Mesenchymal stem cell (in vitro differentiated cells and primary cell): ENCODE results near the gene MICAL2.

Experiments used
- DNase-seq: peaks from one replicate; pipeline ENCODE4 v3.0.0-alpha.2; 2013
- H2AFZ ChIP-seq: one replicate; pipeline ENCODE4 v1.6.1; 2013; ENCODE audit warnings: low read depth, mild to moderate bottlenecking, control low read depth, inconsistent platforms, low read length, moderate library complexity
- H2AK5ac ChIP-seq: 2 replicates; pipeline ENCODE4 v1.6.1; 2013; ENCODE audit warnings: low read length, moderate library complexity, mild to moderate bottlenecking, inconsistent platforms; ENCODE audit not compliant: severe bottlenecking
- H2BK120ac ChIP-seq: one replicate; pipeline ENCODE4 v1.6.1; 2013; ENCODE audit warnings: low read depth, mild to moderate bottlenecking, inconsistent platforms, low read length, moderate library complexity
- H2BK12ac ChIP-seq, 2 experiments: one replicate each; pipeline ENCODE4 v1.6.1; 2013; ENCODE audit warnings: inconsistent platforms in 2 of 2, low read length in 2 of 2, mild to moderate bottlenecking in 2 of 2, moderate library complexity in 2 of 2, control low read depth in 1 of 2
- H2BK15ac ChIP-seq: one replicate; pipeline ENCODE4 v1.6.1; 2013; ENCODE audit warnings: mild to moderate bottlenecking, low read depth, inconsistent platforms; ENCODE audit not compliant: poor library complexity, severe bottlenecking
- H2BK5ac ChIP-seq: 2 replicates; pipeline ENCODE4 v1.6.1; 2013; ENCODE audit warnings: low read depth, mild to moderate bottlenecking, low read length, control low read depth, inconsistent platforms; ENCODE audit not compliant: poor library complexity, severe bottlenecking
- H3K14ac ChIP-seq, 2 experiments: one replicate each; pipeline ENCODE4 v1.6.1; 2013; ENCODE audit warnings: inconsistent platforms in 2 of 2, low read length in 2 of 2, control low read depth in 1 of 2, mild to moderate bottlenecking in 1 of 2, moderate library complexity in 1 of 2
- H3K18ac ChIP-seq, 2 experiments: one replicate each; pipeline ENCODE4 v1.6.1; 2013; ENCODE audit warnings: inconsistent platforms in 2 of 2, low read length in 2 of 2, control low read depth in 1 of 2, low read depth in 1 of 2, mild to moderate bottlenecking in 1 of 2
- H3K23ac ChIP-seq, 2 experiments: one replicate each; pipeline ENCODE4 v1.6.1; 2013; ENCODE audit warnings: inconsistent platforms in 2 of 2, low read length in 2 of 2, mild to moderate bottlenecking in 2 of 2, moderate library complexity in 2 of 2, control low read depth in 1 of 2
- H3K27ac ChIP-seq: 2 replicates; pipeline ENCODE4 v1.5.1; 2013; ENCODE audit warnings: mild to moderate bottlenecking, moderate library complexity, low read length, control low read depth, inconsistent platforms; ENCODE audit not compliant: poor library complexity, severe bottlenecking
- H3K27me3 ChIP-seq, 2 experiments: 2 replicates each; pipeline versions ENCODE4 v1.6.1 to v1.7.0; 2013; ENCODE audit warnings: low read length in 2 of 2, mild to moderate bottlenecking in 2 of 2, moderate library complexity in 2 of 2, control low read depth in 1 of 2, inconsistent platforms in 1 of 2; ENCODE audit not compliant: control insufficient read depth in 1 of 2, insufficient read depth in 1 of 2
- H3K36me3 ChIP-seq, 2 experiments: 2 replicates each; pipeline versions ENCODE4 v1.6.1 to v1.7.0; 2013; ENCODE audit warnings: low read length in 2 of 2, control low read depth in 1 of 2, inconsistent platforms in 1 of 2, low read depth in 1 of 2, mild to moderate bottlenecking in 1 of 2; ENCODE audit not compliant: insufficient read depth in 2 of 2, control insufficient read depth in 1 of 2
- H3K4ac ChIP-seq, 2 experiments: one replicate each; pipeline ENCODE4 v1.6.1; 2013; ENCODE audit warnings: inconsistent platforms in 2 of 2, low read length in 2 of 2, mild to moderate bottlenecking in 2 of 2, moderate library complexity in 2 of 2, control low read depth in 1 of 2, low read depth in 1 of 2
- H3K4me1 ChIP-seq: 2 replicates; pipeline ENCODE4 v1.6.1; 2013; ENCODE audit warnings: low read depth, low read length, control low read depth; ENCODE audit not compliant: control insufficient read depth, insufficient read depth
- H3K4me2 ChIP-seq: 2 replicates; pipeline ENCODE4 v1.6.1; 2013; ENCODE audit warnings: low read length, mild to moderate bottlenecking, inconsistent platforms; ENCODE audit not compliant: poor library complexity, severe bottlenecking
- H3K4me3 ChIP-seq, 2 experiments: 2 replicates each; pipeline versions ENCODE4 v1.5.1 to v1.7.0; 2013; ENCODE audit warnings: low read length in 2 of 2, mild to moderate bottlenecking in 2 of 2, control low read depth in 1 of 2, low read depth in 1 of 2; ENCODE audit not compliant: insufficient read depth in 1 of 2
- H3K79me1 ChIP-seq: replicated peaks from 2 replicates; pipeline ENCODE4 v1.6.1; 2013; ENCODE audit warnings: mild to moderate bottlenecking, control low read depth, low read length, inconsistent platforms; ENCODE audit not compliant: poor library complexity, severe bottlenecking
- H3K9ac ChIP-seq: 2 replicates; pipeline ENCODE4 v1.7.0; 2013; ENCODE audit warnings: mild to moderate bottlenecking, low read length, moderate library complexity
- H3K9me3 ChIP-seq: 2 replicates; pipeline ENCODE4 v1.7.0; 2013; ENCODE audit warnings: mild to moderate bottlenecking, low read length; ENCODE audit not compliant: control insufficient read depth
- H4K8ac ChIP-seq: one replicate; pipeline ENCODE4 v1.6.1; 2013; ENCODE audit warnings: inconsistent platforms, mild to moderate bottlenecking, low read length, moderate library complexity
- H4K91ac ChIP-seq: one replicate; pipeline ENCODE4 v1.6.1; 2013; ENCODE audit warnings: mild to moderate bottlenecking, low read length, inconsistent platforms
- WGBS: methylation state at CpG from one replicate; pipeline ENCODE4 v1.1.7; 2013; ENCODE audit warnings: mixed read lengths; 5-methylcytosine and 5-hydroxymethylcytosine counted together

The MICAL2 gene

GRCh38 chr11:12260731-12261521 lies 150.5 kb downstream of the MICAL2 start:
- no peak overlapping the region for H2AK5ac ChIP-seq
- H3K27ac ChIP-seq = no peak overlapping the region
- no peak overlapping the region for H2BK5ac ChIP-seq
- H3K4me1 ChIP-seq = peaks cover 2% of the 10 kb centered on the region
- H3K23ac ChIP-seq = peak overlapping the region in 1 of 2 experiments; percentile 3
- no peaks in the 10 kb centered on the region for H3K9me3 ChIP-seq
- H2BK12ac ChIP-seq = no peak overlapping the region
- no peaks in the 10 kb centered on the region for H3K27me3 ChIP-seq
- no peak overlapping the region for H3K4ac ChIP-seq
- WGBS = 89% methylated on average over 8 of the region's 8 CpGs
- no peaks in the 10 kb centered on the region for H3K79me1 ChIP-seq
- no peak overlapping the region for H3K4me2 ChIP-seq
- no peak overlapping the region for H2BK15ac ChIP-seq
- H3K18ac ChIP-seq = no peak overlapping the region
- no peak overlapping the region for H2AFZ ChIP-seq
- DNase-seq = no peak
- no peak overlapping the region for H4K91ac ChIP-seq
- H3K9ac ChIP-seq = no peak overlapping the region
- no peak overlapping the region for H2BK120ac ChIP-seq
- H4K8ac ChIP-seq = no peak overlapping the region
- no peak overlapping the region for H3K14ac ChIP-seq
- H3K36me3 ChIP-seq = peaks cover 63 to 78% of the 10 kb centered on the region in 2 experiments
- no peak overlapping the region for H3K4me3 ChIP-seq

GRCh38 chr11:12261551-12261950 lies 151.2 kb downstream of the MICAL2 start:
- Histone ChIP-seq H3K4me3 (no peak overlapping the region), H3K4me2 (no peak overlapping the region), H2AFZ (no peak overlapping the region)

GRCh38 chr11:12263141-12263693 lies 152.8 kb downstream of the MICAL2 start:
- Histone ChIP-seq H3K27me3 (no peaks in the 10 kb centered on the region), H2BK5ac (no peak overlapping the region), H2BK120ac (no peak overlapping the region), H3K4me1 (peaks cover 2% of the 10 kb centered on the region), H2AK5ac (no peak overlapping the region), H3K79me1 (no peaks in the 10 kb centered on the region), H3K9ac (no peak overlapping the region), H3K9me3 (no peaks in the 10 kb centered on the region), H4K8ac (no peak overlapping the region), H2BK12ac (no peak overlapping the region), H2BK15ac (no peak overlapping the region), H3K36me3 (peaks cover 58 to 61% of the 10 kb centered on the region in 2 experiments), H3K4me3 (no peak overlapping the region), H3K23ac (no peak overlapping the region), H3K4me2 (no peak overlapping the region), H3K4ac (no peak overlapping the region), H3K27ac (no peak overlapping the region), H4K91ac (no peak overlapping the region), H2AFZ (no peak overlapping the region), H3K14ac (no peak overlapping the region), H3K18ac (no peak overlapping the region)
- 71% methylated on average over 10 of the region's 11 CpGs for WGBS
- DNase-seq = no peak

More at GRCh38 chr11:12261551-12261950, 151.2 kb downstream of the MICAL2 start:
- 98% methylated on average over 5 of the region's 5 CpGs for WGBS
- H2AK5ac ChIP-seq = no peak overlapping the region
- H3K9ac ChIP-seq = no peak overlapping the region
- H3K27ac ChIP-seq = no peak overlapping the region
- no peak for DNase-seq
- H3K36me3 ChIP-seq = peaks cover 58 to 71% of the 10 kb centered on the region in 2 experiments
- no peak overlapping the region for H4K8ac ChIP-seq
- H3K23ac ChIP-seq = no peak overlapping the region
- no peak overlapping the region for H2BK15ac ChIP-seq
- H3K14ac ChIP-seq = no peak overlapping the region
- H2BK120ac ChIP-seq = no peak overlapping the region
- H3K79me1 ChIP-seq = no peaks in the 10 kb centered on the region
- no peaks in the 10 kb centered on the region for H3K9me3 ChIP-seq
- H3K27me3 ChIP-seq = no peaks in the 10 kb centered on the region
- no peak overlapping the region for H3K4ac ChIP-seq
- peaks cover 2% of the 10 kb centered on the region for H3K4me1 ChIP-seq
- H2BK12ac ChIP-seq = no peak overlapping the region
- no peak overlapping the region for H3K18ac ChIP-seq
- H2BK5ac ChIP-seq = no peak overlapping the region
- H4K91ac ChIP-seq = no peak overlapping the region

- Histone ChIP-seq H3K14ac (no peak overlapping the region), H3K27me3 (no peaks in the 10 kb centered on the region), H3K4me1 (peaks cover 5% of the 10 kb centered on the region), H2BK12ac (no peak overlapping the region), H3K79me1 (no peaks in the 10 kb centered on the region), H3K9me3 (no peaks in the 10 kb centered on the region), H2BK120ac (no peak overlapping the region), H2AFZ (no peak overlapping the region), H4K91ac (no peak overlapping the region), H3K18ac (no peak overlapping the region), H3K36me3 (peaks cover 50 to 59% of the 10 kb centered on the region in 2 experiments), H2BK15ac (no peak overlapping the region), H3K23ac (peak overlapping the region in 1 of 2 experiments; percentile 17), H3K27ac (no peak overlapping the region), H3K4me2 (no peak overlapping the region), H4K8ac (no peak overlapping the region), H3K9ac (no peak overlapping the region), H2AK5ac (no peak overlapping the region), H3K4ac (no peak overlapping the region), H2BK5ac (no peak overlapping the region), H3K4me3 (no peak overlapping the region)
- DNase-seq = no peak
- 65% methylated on average over 3 of the region's 3 CpGs for WGBS
Observed at GRCh38 chr11:12264361-12264760, 154.0 kb downstream of the MICAL2 start.
